DMS53 (cell line): ENCODE measurements around the gene TMEM242.
A peak's percentile ranks its signal among the peaks of the same experiment; 100 is the strongest.

Experiments used
- DNase-seq: peaks from one replicate; lab custom pipeline; 2025; lab: John Stamatoyannopoulos, UW

Gene TMEM242

DNA sequence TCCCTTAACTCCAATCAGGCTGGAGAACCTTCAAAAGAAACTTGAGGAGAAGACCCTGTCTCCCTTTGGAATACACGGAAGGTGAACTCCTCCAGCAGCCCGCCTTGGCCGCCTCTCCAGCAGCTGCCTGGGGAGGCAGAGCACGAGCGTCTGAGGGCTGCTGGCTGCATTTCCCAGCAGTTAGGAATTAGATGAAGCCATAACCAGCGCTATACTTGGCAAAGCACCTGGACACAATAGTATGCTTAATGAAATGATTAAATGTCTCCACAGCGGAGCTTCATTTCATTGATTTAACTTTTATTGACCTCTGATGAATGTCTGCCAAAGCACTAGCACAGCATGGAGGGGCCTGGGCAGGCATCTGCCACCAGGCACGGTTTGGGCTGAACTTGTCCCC lies 73.5 kb downstream of the TMEM242 start:
- DNase-seq: no peak

DNA sequence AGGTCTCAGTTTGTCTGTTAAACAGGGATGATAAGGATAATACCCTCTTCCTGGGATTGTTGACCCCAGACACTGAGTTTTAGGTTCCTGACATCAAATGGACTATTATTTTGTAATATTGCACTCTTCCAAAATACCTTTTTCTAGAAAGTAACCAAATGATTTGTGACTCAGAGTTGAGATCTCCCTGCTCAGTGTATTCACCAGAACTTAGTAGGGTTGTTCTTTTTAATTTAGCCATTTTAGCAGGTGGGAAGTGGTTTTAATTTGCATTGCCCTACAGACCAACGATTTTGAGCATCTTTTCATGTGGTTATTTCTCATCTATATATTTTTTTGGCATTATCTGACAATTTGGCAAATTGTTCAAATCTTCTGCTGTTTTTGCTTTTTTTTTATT lies 75.1 kb downstream of the TMEM242 start:
- no peak for DNase-seq

DNA sequence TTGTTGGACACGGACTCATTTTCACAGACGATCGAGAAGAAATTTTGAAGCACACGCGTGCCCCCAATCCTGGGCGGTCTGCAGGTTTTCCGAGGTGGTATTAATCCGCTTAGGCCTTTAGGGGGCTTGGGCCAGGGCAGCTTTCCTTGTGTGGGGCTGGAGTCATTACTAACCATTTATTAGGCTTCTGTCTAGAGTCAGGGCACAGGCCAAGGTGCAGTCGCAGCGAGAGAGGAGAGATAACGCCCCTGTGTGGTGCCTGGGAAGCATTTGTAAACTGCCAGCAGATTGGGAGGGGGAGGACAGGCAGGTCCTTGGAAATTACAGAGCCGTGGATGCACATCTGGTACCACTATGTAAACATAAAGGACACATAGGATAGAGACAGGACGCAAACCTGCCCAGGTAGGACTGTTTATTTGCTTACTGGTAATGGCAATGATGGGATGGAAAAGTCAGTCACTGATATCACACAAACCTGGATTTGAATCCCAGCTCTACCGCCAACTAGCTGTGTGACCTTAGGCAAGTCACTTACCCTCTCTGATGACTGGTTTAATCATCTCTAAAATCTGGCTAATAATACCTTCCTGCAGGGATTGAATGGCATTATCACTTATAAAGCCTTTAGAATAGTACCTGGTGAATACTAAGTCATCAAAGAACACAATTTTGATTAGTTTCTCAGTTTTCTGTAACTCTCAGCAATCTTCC lies 76.4 kb downstream of the TMEM242 start:
- peak; percentile 78 for DNase-seq

DNA sequence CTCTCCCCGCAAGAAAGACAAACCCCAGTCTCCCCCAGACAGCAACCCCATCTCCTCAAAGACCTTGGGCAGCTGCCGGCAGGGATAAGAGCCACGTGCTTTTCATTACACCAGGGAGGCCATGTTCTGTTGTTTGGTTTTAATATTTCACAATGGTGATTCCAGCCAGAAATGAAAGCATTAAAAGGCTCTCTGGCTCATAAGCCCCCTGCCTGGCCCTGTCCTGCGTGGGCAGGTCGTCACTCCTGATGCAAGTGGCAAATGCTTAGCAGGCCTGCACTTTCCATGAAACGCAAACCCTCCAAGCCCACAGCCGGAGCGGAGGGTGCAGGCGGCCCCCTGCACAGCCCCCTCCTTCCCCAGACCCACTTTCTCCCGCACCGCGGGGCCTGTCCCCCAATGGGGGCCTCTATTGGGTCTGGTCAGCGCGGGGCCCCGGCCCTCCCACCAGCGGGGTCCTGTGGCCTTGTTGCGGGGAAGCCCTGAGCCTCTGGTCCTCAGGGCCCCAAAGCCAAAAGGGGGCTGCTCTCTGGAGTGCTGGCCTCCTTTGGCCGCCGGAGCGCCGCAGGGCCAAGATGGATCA lies 77.2 kb downstream of the TMEM242 start:
- peak; percentile 34 for DNase-seq

DNA sequence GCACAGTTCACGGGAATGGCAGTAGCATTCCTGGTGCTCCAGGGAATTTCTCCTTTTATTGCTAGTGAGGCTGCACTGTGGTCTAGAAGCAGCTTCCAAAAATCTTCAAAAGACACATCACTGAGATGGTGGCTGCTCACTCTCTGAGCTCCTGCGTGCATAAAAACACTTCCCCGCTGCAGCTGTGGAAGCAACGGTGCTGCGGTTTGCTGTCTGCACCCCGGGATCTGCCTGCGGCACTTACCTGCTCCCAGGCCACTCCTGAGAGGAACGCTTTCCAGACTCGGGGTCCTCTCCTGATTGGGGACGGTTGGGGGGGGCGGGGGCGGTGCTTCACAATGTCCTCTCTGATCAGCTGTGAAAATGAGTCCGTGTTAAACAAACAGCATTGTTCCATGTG lies 77.9 kb downstream of the TMEM242 start:
- no peak for DNase-seq

DNA sequence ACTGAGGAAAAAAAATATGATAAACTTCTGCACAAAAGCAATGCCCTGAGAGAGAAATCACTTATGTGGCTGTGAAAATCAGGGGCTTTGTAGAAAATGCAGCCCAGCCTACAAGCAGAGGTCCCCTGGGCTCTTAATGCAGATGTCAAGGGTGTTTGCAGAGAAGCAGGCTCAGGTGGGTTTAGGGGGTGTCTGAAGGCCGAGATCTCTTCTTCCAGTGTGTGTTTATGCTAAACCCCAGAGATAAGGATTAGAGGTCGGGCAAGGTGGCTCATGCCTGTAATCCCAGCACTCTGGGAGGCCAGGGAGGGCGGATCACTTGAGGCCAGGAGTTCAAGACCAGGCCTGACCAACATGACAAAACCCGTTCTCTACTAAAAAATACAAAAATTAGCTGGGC lies 78.5 kb downstream of the TMEM242 start:
- DNase-seq: no peak

DNA sequence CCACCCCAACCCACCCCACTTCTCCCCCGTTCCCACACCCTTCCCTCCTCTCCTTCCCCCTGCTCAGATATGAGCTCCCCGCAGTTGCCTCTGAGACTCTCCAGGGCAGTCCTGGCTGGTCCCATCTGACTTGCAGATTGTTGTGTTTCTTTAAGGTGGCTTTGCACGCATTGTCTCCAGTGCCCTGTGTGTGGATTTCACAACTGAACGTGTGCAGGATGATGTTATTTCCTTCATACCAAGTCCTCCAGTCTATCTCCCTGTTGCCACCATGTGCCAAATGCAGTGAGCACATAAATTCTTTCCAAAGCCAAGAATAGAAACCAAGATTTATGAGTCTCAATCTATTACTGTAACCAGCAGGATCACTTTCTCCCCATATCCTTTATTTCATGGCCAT lies 79.1 kb downstream of the TMEM242 start:
- DNase-seq: no peak

DNA sequence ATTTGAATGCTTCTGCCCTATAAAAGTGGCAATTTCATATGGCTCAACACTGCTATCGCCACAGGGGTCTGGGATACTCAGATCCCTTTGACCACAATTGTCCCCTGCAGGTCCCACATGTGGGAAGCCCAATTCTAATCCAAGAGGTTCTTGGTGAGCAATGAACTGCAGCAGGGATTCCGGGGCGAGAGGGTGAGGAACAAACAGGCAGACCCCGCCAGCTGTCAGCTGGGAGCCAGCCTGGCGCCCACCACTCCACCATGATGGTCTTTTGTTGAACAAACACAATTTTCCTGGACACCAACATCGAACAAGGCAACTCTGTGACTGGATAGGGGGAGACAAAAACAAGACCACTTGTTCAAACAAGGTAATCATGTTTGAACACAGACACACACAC lies 80.5 kb downstream of the TMEM242 start:
- DNase-seq: no peak

DNA sequence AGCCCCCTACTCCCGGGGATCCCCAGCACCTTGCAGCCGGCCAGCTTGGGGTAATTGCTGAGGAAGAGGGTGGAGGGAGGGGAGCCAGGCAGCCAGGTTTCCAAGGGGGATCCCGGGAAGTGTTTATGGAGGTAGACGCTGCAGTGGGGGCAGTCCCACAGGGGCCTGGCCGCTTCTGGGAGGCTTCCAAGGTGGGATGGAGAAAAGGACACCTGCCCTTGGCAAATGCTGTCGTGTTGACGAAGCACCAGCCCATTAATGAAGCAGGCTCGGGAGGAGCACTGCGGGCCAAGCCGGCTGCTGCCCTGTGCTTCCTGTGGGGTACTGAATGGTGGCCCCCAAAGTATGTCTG lies 82.4 kb downstream of the TMEM242 start:
- DNase-seq: no peak

DNA sequence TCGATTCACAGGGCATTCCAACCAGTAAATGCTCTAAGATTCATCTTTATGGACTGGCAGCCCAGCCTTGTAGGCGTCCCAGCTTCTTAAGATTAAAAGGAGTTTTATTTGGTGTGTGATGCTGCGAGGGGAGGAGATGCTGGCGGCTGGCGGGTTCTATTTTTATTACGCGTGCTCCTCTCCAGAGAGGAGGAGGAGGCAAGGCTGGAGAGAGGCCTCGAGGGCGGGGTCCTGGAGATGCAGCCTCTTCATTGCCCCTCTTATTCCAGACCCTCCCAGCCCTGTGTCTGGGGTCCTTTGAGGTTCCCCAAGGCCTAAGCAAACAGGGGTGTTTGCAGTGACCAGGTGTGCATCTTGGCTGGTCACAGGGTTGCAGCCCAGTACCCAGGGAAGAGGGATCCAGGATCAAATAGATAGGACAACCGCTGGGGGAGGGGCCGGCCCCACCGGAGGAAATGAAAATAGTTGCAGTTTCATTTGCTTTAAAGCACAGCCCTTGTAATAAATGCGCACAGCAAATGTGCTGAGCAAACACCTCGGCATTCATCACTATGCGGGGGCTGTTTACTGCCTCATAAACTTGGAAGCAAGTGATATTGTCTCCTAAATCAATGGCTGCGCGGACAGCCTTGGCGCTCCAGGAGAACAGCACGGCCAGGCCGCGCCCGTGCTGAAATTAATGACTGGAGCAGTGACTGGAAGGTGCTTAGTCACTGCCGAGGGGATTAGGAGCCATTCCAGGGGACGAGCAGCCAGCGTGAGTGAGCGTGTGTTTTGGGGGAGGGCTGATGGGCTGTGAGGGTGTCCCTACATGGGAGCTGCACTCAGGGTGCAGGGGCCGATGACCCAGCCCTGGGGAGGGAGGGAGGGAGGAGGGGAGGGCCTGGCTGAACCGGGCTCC lies 83.0 kb downstream of the TMEM242 start:
- DNase-seq: peak; percentile 61

DNA sequence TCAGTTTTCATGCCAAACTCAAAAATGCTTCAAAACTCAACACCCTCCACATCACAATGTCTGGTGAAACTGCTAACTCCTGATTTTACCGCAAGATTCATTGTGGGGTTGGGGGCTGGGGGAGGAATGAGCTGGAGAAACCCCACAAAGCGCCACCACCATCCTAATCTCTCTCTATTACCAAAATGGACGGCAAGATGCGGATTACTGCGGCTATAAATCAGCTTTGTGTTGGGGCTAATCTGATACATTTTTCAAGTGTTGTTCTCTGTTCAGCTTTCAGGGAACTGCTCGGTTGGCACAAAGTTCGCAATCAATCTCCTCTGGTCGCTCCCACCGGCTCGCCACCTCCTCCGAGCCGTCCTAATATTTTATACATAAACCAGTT lies 83.7 kb downstream of the TMEM242 start:
- no peak for DNase-seq
